Small intestine (tissue), 16 donors: ENCODE results near the gene MANEAL. TPM values are rescaled to one million over a fixed set of nuclear protein-coding genes. Genes with fewer than 3 reads are reported as not detected.
A peak's percentile ranks its signal among the peaks of the same experiment; 100 is the strongest.

Source experiments
- DNase-seq, 2 donors: peaks; one replicate each; pipeline versions ENCODE4 v3.0.0 to v3.0.0-alpha.2; 2013
- FAIRE-seq: peaks from 2 replicates; lab custom pipeline; 2012; peaks lifted over from hg19 to GRCh38; lab: Jason Lieb, UNC
- H3K27ac ChIP-seq, 3 donors: one replicate each; pipeline ENCODE4 v1.5.1; 2013; ENCODE audit warnings: low read length in 2 of 3, mild to moderate bottlenecking in 2 of 3, control low read depth in 1 of 3, inconsistent platforms in 1 of 3, low read depth in 1 of 3, moderate library complexity in 1 of 3
- H3K27me3 ChIP-seq, 3 donors: one replicate each; pipeline ENCODE4 v1.6.1; 2013; ENCODE audit warnings: low read length in 3 of 3, inconsistent platforms in 1 of 3; ENCODE audit not compliant: control insufficient read depth in 3 of 3, insufficient read depth in 3 of 3
- H3K36me3 ChIP-seq, 3 donors: one replicate each; pipeline ENCODE4 v1.6.1; 2013; ENCODE audit warnings: low read length in 3 of 3, inconsistent platforms in 1 of 3, low read depth in 1 of 3, mild to moderate bottlenecking in 1 of 3, moderate library complexity in 1 of 3; ENCODE audit not compliant: control insufficient read depth in 3 of 3, insufficient read depth in 2 of 3
- H3K4me1 ChIP-seq, 3 donors: one replicate each; pipeline ENCODE4 v1.6.1; 2013; ENCODE audit warnings: low read length in 2 of 3, inconsistent platforms in 1 of 3, low read depth in 1 of 3, mild to moderate bottlenecking in 1 of 3, moderate library complexity in 1 of 3; ENCODE audit not compliant: control insufficient read depth in 3 of 3, insufficient read depth in 2 of 3
- H3K4me3 ChIP-seq, 3 donors: one replicate each; pipeline ENCODE4 v1.5.1; 2013; ENCODE audit warnings: low read length in 3 of 3, control low read depth in 1 of 3, inconsistent platforms in 1 of 3, low read depth in 1 of 3, mild to moderate bottlenecking in 1 of 3, moderate library complexity in 1 of 3
- H3K9me3 ChIP-seq, 2 donors: one replicate each; pipeline ENCODE4 v1.6.1; 2013; ENCODE audit warnings: low read depth in 1 of 2, low read length in 1 of 2; ENCODE audit not compliant: control insufficient read depth in 2 of 2, insufficient read depth in 1 of 2
- WGBS, 3 donors: extraction: QIAGEN DNeasy Blood & Tissue Kit; methylation state at CpG; one replicate each; pipeline ENCODE4 v1.1.7; 2013; 5-methylcytosine and 5-hydroxymethylcytosine counted together
- long read RNA-seq, 10 donors: transcript quantifications; one replicate each; lab custom pipeline, GENCODE V29; 2026
- polyA plus RNA-seq, 4 donors: library from polyadenylated mRNA; stranded (reverse) in 3 of 4; unstranded in 1 of 4; fragments of 200-250 nt in 3 of 4; fragments of 120-200 nt in 1 of 4; gene quantifications; one replicate each; pipeline versions ENCODE4 v1.2.1 to v1.2.3, GENCODE V29; 2013
- donor health status: healthy with polysubstance abuse.
- donor health status: control.
- donor health status: control.
- donor health status: Bipolar disorder and iron deficiency.
- donor health status: healthy.

MANEAL gene, protein sequence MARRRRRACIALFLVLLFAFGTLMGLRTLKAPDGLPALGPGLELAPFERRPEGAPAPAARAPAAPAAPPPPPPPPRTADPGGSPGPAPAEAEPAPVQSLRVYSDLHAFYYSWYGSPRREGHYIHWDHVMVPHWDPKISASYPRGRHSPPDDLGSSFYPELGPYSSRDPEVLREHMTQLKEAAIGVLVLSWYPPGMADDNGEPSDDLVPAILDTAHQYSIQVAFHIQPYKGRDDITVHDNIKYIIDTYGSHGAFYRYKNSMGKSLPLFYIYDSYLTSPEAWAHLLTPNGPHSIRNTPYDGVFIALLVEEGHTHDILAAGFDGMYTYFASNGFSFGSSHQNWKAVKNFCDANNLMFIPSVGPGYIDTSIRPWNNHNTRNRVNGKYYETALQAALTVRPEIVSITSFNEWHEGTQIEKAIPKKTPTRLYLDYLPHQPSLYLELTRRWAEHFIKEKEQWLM
- polyA plus RNA-seq = 1 to 10 TPM in 2 of 4 donors, under 1 TPM in 2; 0.81 to 6.1 (median 2.3) TPM
- long read RNA-seq, donor 1 = 0 reads
- long read RNA-seq, donor 2 = 0 reads
- long read RNA-seq, donor 3, partial matches to known transcripts = 12 of 12 reads
- long read RNA-seq, donor 3, other reads (novel, unspliced or antisense) = 0 of 12 reads
- long read RNA-seq, donor 4 = 0 reads
- long read RNA-seq, donor 5, partial matches to known transcripts = 0 of 1 reads
- long read RNA-seq, donor 5, other reads (novel, unspliced or antisense) = 0 of 1 reads
- long read RNA-seq, donor 6, partial matches to known transcripts = 0 of 1 reads
- long read RNA-seq, donor 6, other reads (novel, unspliced or antisense) = 0 of 1 reads
- long read RNA-seq, donor 7 = 0 reads
- long read RNA-seq, donor 8, partial matches to known transcripts = 0 of 1 reads
- long read RNA-seq, donor 8, other reads (novel, unspliced or antisense) = 0 of 1 reads
- long read RNA-seq, donor 9, partial matches to known transcripts = 0 of 2 reads
- long read RNA-seq, donor 9, other reads (novel, unspliced or antisense) = 0 of 2 reads
- long read RNA-seq, donor 10, partial matches to known transcripts = 0 of 1 reads
- long read RNA-seq, donor 10, other reads (novel, unspliced or antisense) = 0 of 1 reads

GRCh38 chr1:37793773-37794371 lies at the start of gene MANEAL:
MANEAL (plus strand) TSS chr1:37793847; CDS start chr1:37794183, 336 bp downstream.
- Histone ChIP-seq H3K9me3 (no peaks in the 10 kb centered on the region), H3K4me1 (peaks cover 0 to 4% (median 0%) of the 10 kb centered on the region in 3 donors), H3K27ac (no peak within 1 kb of the TSS), H3K36me3 (no peaks in the 10 kb centered on the region), H3K4me3 (peak within 1 kb of the TSS; percentile 24 to 71 (median 57)), H3K27me3 (peaks cover 0 to 23% (median 0%) of the 10 kb centered on the region in 3 donors)
- DNase-seq (peak; percentile 35 to 71), FAIRE-seq (no peak)
- 0 to 1% (median 0%) methylated on average over 28 to 82 of the region's 82 CpGs for WGBS, 3 donors

GRCh38 chr1:37746806-37747205 lies 46.8 kb upstream of the MANEAL start:
- WGBS, 3 donors = 92 to 96% (median 96%) methylated on average over 3 of the region's 3 CpGs
- Histone ChIP-seq H3K9me3 (peaks cover 0 to 3% of the 10 kb centered on the region in 2 donors), H3K27me3 (peaks cover 0 to 5% (median 3%) of the 10 kb centered on the region in 3 donors), H3K27ac (no peak overlapping the region), H3K4me1 (no peaks in the 10 kb centered on the region), H3K36me3 (no peaks in the 10 kb centered on the region), H3K4me3 (no peak overlapping the region)
- FAIRE-seq = no peak
- no peak for DNase-seq

DNA sequence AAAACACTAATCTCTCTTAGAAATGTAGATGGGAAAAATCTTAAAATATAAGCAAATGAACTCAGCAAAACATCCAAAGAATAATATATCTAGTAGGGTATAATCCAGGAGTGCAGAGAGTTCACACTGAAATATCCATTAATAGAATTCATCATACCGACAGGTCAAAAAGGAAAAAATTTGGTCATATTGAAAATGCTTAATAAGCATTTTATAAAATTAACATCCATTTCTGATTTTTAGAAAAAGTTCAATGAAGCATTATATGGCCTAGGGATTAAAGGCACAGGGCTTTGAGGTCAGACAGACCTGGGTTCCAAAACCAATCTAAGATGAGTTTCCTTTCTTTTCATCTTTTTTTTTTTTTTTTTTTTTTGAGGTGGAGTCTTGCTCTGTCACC lies 45.1 kb upstream of the MANEAL start:
- FAIRE-seq (no peak), DNase-seq (no peak)
- no peaks in the 10 kb centered on the region for H3K36me3 ChIP-seq
- peaks cover 0 to 3% of the 10 kb centered on the region in 2 donors for H3K9me3 ChIP-seq
- H3K27me3 ChIP-seq = peaks cover 0 to 13% (median 8%) of the 10 kb centered on the region in 3 donors
- 82 to 90% (median 89%) methylated on average over 1 of the region's 1 CpG for WGBS, 3 donors
- H3K27ac ChIP-seq = no peak overlapping the region
- no peaks in the 10 kb centered on the region for H3K4me1 ChIP-seq
- H3K4me3 ChIP-seq = no peak overlapping the region

- 5 to 20% (median 18%) methylated on average over 11 of the region's 11 CpGs for WGBS, 3 donors
- Histone ChIP-seq H3K9me3 (peaks cover 0 to 2% of the 10 kb centered on the region in 2 donors), H3K36me3 (no peaks in the 10 kb centered on the region), H3K27ac (no peak overlapping the region), H3K4me1 (no peaks in the 10 kb centered on the region), H3K4me3 (peak overlapping the region in 2 of 3 donors; percentile 35 to 70), H3K27me3 (peaks cover 3 to 39% (median 16%) of the 10 kb centered on the region in 3 donors)
- no peak for DNase-seq
- FAIRE-seq = no peak
These were observed 41.4 kb upstream of the MANEAL start for GRCh38 chr1:37752213-37752582.

DNA sequence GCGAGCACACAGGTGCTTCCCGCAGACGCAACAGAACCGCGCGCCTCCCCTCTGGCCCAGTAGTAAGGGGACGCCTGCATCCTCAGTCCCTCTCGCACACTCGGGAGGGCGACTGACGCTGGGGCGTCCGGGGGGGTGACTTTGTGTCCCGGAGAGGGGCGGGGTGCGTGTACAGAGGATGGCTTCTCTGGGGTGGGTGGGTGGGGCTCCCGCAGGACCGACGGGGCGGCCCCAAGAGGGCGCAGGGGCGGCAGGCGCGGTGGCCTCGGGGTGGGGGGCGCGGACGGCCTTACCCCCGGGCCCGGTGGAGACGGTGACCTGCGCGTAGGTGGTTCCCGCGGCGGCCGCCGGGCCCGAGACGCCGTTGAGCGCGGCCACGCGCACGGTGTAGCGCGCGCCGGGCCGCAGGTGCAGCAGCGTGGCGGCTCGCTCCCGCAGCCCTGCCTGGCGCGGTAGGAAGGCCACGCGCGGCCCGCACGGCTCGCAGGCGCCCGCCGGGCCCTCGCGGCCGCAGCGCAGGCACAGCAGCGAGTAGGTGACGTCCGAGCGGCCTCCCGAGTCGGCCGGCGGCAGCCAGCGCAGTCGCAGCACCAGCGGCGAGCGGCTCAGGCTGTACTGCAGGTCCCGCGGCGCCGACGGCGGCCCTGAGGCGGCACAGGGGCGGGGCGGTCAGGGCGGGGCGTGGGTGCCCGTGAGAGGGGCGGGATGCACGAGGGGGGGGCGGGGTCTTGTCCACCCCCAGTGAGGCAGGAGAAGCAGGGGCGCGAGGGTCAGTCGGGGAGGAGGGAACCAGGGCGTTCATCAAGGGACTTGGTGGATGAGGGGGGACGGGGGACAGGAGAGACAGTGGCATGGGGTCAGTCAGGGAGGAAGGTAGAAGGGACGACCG lies 40.8 kb upstream of the MANEAL start:
- peak; percentile 37 to 46 for DNase-seq
- no peaks in the 10 kb centered on the region for H3K4me1 ChIP-seq
- FAIRE-seq = no peak
- H3K36me3 ChIP-seq = no peaks in the 10 kb centered on the region
- no peak overlapping the region for H3K27ac ChIP-seq
- WGBS, 3 donors = 1 to 2% (median 1%) methylated on average over 63 to 105 of the region's 105 CpGs
- H3K4me3 ChIP-seq = peak overlapping the region in 2 of 3 donors; percentile 35 to 70
- peaks cover 3 to 45% (median 16%) of the 10 kb centered on the region in 3 donors for H3K27me3 ChIP-seq
- no peaks in the 10 kb centered on the region for H3K9me3 ChIP-seq

DNA sequence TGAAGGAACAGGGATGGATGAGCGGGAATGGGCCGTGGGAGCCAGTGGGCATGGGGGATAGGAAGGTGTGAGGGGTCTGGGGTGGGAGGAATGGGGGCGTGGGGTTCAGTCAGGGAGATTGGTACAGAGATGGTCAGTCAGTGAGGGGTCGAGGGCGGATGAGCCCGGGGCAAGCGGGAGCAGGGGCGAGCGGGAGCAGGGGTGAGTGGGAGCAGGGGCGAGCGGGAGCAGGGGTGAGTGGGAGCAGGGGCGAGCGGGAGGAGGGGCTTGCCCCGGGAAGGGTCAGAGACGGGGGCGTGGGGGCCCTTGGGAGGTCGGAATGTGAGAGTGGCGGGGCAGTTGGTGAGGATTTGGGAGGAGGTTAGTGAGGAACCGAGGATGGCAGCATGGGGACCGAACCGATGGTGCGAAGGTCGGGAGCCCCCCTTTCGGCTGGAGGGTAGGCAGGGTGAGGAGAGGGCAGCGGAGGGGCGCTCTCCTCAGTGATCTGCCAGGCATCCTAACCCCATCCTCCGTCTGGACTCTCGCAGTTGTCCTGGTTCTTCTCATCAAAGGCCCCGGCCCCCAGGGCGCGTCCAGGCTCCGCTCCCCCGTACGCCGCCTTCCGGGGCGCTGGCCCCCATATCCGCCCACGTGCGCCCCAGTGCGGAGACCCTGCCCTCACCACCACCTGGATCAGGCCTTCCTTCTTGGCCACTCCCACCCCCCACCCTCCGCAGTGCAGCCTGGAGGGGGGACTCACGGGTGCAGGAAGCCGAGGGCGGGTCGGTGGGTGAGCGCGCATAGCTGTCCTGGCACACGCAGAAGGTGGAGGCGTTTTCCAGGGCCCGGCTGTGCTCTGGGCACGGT lies 40.0 kb upstream of the MANEAL start:
- Histone ChIP-seq H3K9me3 (no peaks in the 10 kb centered on the region), H3K27ac (no peak overlapping the region), H3K36me3 (no peaks in the 10 kb centered on the region), H3K4me1 (no peaks in the 10 kb centered on the region), H3K27me3 (peaks cover 3 to 48% (median 16%) of the 10 kb centered on the region in 3 donors), H3K4me3 (peak overlapping the region in 1 of 3 donors; percentile 70)
- FAIRE-seq (no peak), DNase-seq (no peak)
- 2 to 6% (median 3%) methylated on average over 43 to 52 of the region's 52 CpGs for whole genome bisulfite sequencing, 3 donors

DNA sequence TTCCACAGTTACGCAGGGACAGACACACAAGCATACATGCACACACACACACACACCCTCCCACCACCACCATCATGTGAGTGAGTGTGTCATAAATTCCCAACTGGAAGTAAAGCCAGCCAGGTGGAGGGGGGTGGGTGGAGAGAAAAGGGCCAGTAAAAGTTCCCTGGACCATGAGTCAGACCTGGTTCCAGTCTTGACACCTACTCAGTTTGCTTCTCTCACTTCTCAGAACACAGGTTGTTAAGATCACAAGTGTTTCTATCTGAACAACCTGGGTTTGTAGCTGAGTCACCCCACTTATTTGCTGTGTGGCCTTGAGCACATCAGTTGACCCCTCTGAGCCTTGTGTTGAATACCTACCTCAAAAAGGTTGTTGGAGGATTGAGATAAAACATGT lies 38.4 kb upstream of the MANEAL start:
- Histone ChIP-seq H3K36me3 (no peaks in the 10 kb centered on the region), H3K27ac (no peak overlapping the region), H3K4me3 (no peak overlapping the region), H3K4me1 (no peaks in the 10 kb centered on the region), H3K27me3 (peaks cover 3 to 50% (median 16%) of the 10 kb centered on the region in 3 donors), H3K9me3 (no peaks in the 10 kb centered on the region)
- 38 to 79% (median 73%) methylated on average over 1 of the region's 1 CpG for WGBS, 3 donors
- FAIRE-seq (no peak), DNase-seq (no peak)
